Lower leg skin (tissue), 3 donors: ENCODE results near the gene CARMIL3.

Experiments
- CTCF ChIP-seq, 3 donors: fragments of 450-650 bp; IDR thresholded peaks; one replicate each; pipeline ENCODE4 v1.5.1; 2016; ENCODE audit warnings: antibody characterized with exemption in 3 of 3, mild to moderate bottlenecking in 3 of 3, moderate library complexity in 2 of 3
- POLR2A ChIP-seq, 2 donors: fragments of 450-650 bp; IDR thresholded peaks; one replicate each; pipeline ENCODE4 v1.6.1; 2016 to 2017; ENCODE audit warnings: antibody characterized with exemption in 2 of 2, mild to moderate bottlenecking in 1 of 2, moderate library complexity in 1 of 2

- TF ChIP-seq CTCF (IDR thresholded peaks at IDR 0.05), result no peak
- TF ChIP-seq POLR2A (IDR thresholded peaks at IDR 0.05), result no peak
Observed at GRCh38 chr14:24055971-24056799, 4.4 kb downstream of the CARMIL3 start.
